ENCODE data around the gene PDE2A. TPM values are rescaled to one million over a fixed set of nuclear protein-coding genes. Genes with fewer than 3 reads are reported as not detected.

Gene PDE2A
- total RNA-seq, 2 experiments from 2014 or later, result 4.0 to 4.5 TPM

DNA sequence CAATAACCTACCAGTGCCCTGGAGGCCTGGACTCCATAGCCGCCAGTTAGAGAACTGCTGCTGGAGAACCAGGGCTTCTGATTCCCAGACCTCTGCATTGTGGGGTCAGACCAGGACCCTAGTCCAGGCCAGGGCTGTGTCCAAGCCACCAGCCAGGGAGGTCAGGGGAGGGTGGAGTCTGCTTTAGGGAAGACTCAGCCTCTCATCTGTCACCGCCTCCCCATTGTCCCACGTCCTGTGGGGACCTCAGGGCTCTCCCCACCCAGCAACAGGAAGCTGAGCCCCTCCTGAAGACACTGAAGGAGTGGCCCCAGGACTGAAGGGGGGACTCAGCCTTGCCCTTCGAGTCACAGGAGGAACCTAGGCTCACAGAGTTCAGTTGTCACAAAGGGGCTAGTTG is 41.2 kb downstream of the PDE2A start:
- no peaks in the 10 kb centered on the region for H3K36me3 ChIP-seq (ENCODE audit: insufficient read depth, low read length)
- peaks cover 10% of the 10 kb centered on the region for H3K27me3 Mint-ChIP-seq
- no peak overlapping the region for H3K4me3 ChIP-seq (ENCODE audit: low read length)
- intact Hi-C loops (cut with DNase I, micrococcal nuclease), result no loop called here
- no peaks in the 10 kb centered on the region for H3K9me3 Mint-ChIP-seq
- DNase-seq, result no peak
- H3K4me3 Mint-ChIP-seq, result no peak overlapping the region
- no peak for ATAC-seq (ENCODE audit: poor library complexity)
- H3K27me3 ChIP-seq (ENCODE audit: control insufficient read depth in 1 of 2, insufficient read depth in 2 of 2, low read length in 2 of 2), result no peaks in the 10 kb centered on the region
- no peak overlapping the region for H3K27ac ChIP-seq (ENCODE audit: low read depth in 1 of 2, low read length in 2 of 2)
- TF ChIP-seq, protein P1, sequence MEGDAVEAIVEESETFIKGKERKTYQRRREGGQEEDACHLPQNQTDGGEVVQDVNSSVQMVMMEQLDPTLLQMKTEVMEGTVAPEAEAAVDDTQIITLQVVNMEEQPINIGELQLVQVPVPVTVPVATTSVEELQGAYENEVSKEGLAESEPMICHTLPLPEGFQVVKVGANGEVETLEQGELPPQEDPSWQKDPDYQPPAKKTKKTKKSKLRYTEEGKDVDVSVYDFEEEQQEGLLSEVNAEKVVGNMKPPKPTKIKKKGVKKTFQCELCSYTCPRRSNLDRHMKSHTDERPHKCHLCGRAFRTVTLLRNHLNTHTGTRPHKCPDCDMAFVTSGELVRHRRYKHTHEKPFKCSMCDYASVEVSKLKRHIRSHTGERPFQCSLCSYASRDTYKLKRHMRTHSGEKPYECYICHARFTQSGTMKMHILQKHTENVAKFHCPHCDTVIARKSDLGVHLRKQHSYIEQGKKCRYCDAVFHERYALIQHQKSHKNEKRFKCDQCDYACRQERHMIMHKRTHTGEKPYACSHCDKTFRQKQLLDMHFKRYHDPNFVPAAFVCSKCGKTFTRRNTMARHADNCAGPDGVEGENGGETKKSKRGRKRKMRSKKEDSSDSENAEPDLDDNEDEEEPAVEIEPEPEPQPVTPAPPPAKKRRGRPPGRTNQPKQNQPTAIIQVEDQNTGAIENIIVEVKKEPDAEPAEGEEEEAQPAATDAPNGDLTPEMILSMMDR (IDR thresholded peaks at IDR 0.05), result no peak
- no peaks in the 10 kb centered on the region for H3K4me1 ChIP-seq (ENCODE audit: insufficient read depth, low read length)
- H3K36me3 Mint-ChIP-seq (ENCODE audit: low read depth), result no peaks in the 10 kb centered on the region
- no peaks in the 10 kb centered on the region for H3K9me3 ChIP-seq (ENCODE audit: control insufficient read depth in 1 of 2, insufficient read depth in 1 of 2, low read length in 2 of 2)
- CTCF ChIA-PET, result no interaction called here
- H3K27ac Mint-ChIP-seq, result no peak overlapping the region
- POLR2A ChIA-PET, result no interaction called here
- H3K4me1 Mint-ChIP-seq (ENCODE audit: low read depth), result no peaks in the 10 kb centered on the region

- H3K27me3 ChIP-seq (ENCODE audit: control insufficient read depth in 1 of 2, insufficient read depth in 2 of 2, low read length in 2 of 2), result no peaks in the 10 kb centered on the region
- H3K36me3 Mint-ChIP-seq (ENCODE audit: low read depth), result no peaks in the 10 kb centered on the region
- peaks cover 3% of the 10 kb centered on the region for H3K27me3 Mint-ChIP-seq
- H3K27ac Mint-ChIP-seq, result no peak overlapping the region
- no peaks in the 10 kb centered on the region for H3K9me3 Mint-ChIP-seq
- no peaks in the 10 kb centered on the region for H3K36me3 ChIP-seq (ENCODE audit: insufficient read depth, low read length)
- DNase-seq (no peak), ATAC-seq (ENCODE audit: poor library complexity) (no peak)
- no peaks in the 10 kb centered on the region for H3K9me3 ChIP-seq (ENCODE audit: control insufficient read depth in 1 of 2, insufficient read depth in 1 of 2, low read length in 2 of 2)
- H3K4me1 ChIP-seq (ENCODE audit: insufficient read depth, low read length), result no peaks in the 10 kb centered on the region
- TF ChIP-seq, protein P1 (IDR thresholded peaks at IDR 0.05), result no peak
- no peak overlapping the region for H3K4me3 Mint-ChIP-seq
- no peak overlapping the region for H3K27ac ChIP-seq (ENCODE audit: low read depth in 1 of 2, low read length in 2 of 2)
- intact Hi-C loops (cut with DNase I, micrococcal nuclease), result no loop called here
- no peaks in the 10 kb centered on the region for H3K4me1 Mint-ChIP-seq (ENCODE audit: low read depth)
- ChIA-PET CTCF (interaction anchor here (0.6 kb wide), 1 partner anchor 1450 kb away, joined by 3 read pairs; no protein-coding TSS in a partner anchor), POLR2A (no interaction called here)
- H3K4me3 ChIP-seq (ENCODE audit: low read length), result no peak overlapping the region
Measured at GRCh38 chr11:72631806-72632731, 42.2 kb downstream of the PDE2A start.

DNA sequence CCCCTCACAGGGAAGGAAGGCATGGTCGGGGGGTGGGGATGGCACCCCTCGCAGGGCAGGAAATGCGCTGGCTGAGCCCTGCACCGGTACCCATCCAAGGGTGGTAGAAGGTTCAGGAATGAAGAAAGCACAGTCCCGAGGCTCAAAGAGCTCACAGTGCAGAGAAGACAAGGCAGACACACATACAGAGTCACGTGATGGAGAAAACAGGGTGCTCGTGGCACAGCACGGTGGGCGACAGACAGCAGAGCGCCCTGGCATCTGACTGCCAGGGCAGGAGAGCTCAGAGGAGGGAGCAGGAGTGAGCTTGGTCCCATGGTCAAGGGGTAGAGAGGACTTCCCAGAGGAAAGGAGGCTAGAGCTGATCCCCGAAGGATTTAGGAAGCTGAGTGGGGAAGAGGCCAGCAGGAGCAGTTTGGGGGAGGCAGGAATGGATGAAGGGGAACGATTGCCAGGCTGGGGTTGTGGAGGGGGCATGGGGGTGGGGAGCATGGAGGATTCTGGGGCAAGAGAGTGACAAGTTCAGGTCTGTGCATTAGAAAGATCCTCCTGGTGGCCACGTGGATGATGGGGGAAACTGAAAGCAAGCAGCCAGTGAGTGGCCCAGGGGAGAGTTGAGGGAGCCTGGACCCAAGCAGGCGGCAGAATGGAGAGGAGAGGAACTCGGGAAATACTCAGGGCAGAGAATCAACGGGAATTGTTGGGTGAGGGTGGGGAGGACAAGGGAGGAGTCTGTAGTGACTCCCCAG is 43.9 kb downstream of the PDE2A start:
- no peak for DNase-seq
- POLR2A ChIA-PET, result no interaction called here
- no peak overlapping the region for H3K27ac Mint-ChIP-seq

More for the DNA sequence above, 43.9 kb downstream of the PDE2A start:
- no peaks in the 10 kb centered on the region for H3K4me1 Mint-ChIP-seq (ENCODE audit: low read depth)
- Histone ChIP-seq H3K27me3 (ENCODE audit: control insufficient read depth in 1 of 2, insufficient read depth in 2 of 2, low read length in 2 of 2) (no peaks in the 10 kb centered on the region), H3K27ac (ENCODE audit: low read depth in 1 of 2, low read length in 2 of 2) (no peak overlapping the region), H3K4me1 (ENCODE audit: insufficient read depth, low read length) (no peaks in the 10 kb centered on the region), H3K36me3 (ENCODE audit: insufficient read depth, low read length) (no peaks in the 10 kb centered on the region), H3K4me3 (ENCODE audit: low read length) (no peak overlapping the region), H3K9me3 (ENCODE audit: control insufficient read depth in 1 of 2, insufficient read depth in 1 of 2, low read length in 2 of 2) (no peaks in the 10 kb centered on the region)
- peaks cover 3% of the 10 kb centered on the region for H3K27me3 Mint-ChIP-seq
- no peak overlapping the region for H3K4me3 Mint-ChIP-seq
- no peaks in the 10 kb centered on the region for H3K9me3 Mint-ChIP-seq
- no peak for ATAC-seq (ENCODE audit: poor library complexity)
- TF ChIP-seq, protein P1 (IDR thresholded peaks at IDR 0.05), result no peak
- CTCF ChIA-PET, result no interaction called here
- no peaks in the 10 kb centered on the region for H3K36me3 Mint-ChIP-seq (ENCODE audit: low read depth)
- intact Hi-C loops (cut with DNase I, micrococcal nuclease), result no loop called here

Data from CD4-positive, alpha-beta T cell (primary cell).